OCI-LY1 (cell line): ENCODE measurements around the gene F7.

Experiments
- H2AFZ ChIP-seq: fragments of 200-600 bp; sonication (generic), shearing (Covaris generic); 2 replicates; pipeline ENCODE4 v1.6.0; 2014; ENCODE audit warnings: antibody characterized with exemption, mild to moderate bottlenecking, low read length
- H3F3A ChIP-seq: fragments of 200-600 bp; sonication (generic), shearing (Covaris generic); 2 replicates; pipeline ENCODE4 v1.6.0; 2014; ENCODE audit warnings: mild to moderate bottlenecking, antibody characterized with exemption, low read length, moderate library complexity; ENCODE audit not compliant: insufficient read depth
- H3K27ac ChIP-seq: fragments of 200-600 bp; sonication (generic); 2 replicates; pipeline ENCODE4 v1.5.1; 2014; ENCODE audit warnings: low read length, mixed run types, mild to moderate bottlenecking, low read depth; ENCODE audit not compliant: poor library complexity, severe bottlenecking
- H3K27me3 ChIP-seq: fragments of 200-600 bp; sonication (generic); 2 replicates; pipeline ENCODE4 v1.6.0; 2014; ENCODE audit warnings: antibody characterized with exemption, mild to moderate bottlenecking, low read length, moderate library complexity; ENCODE audit not compliant: insufficient read depth
- H3K36me3 ChIP-seq: fragments of 200-600 bp; sonication (generic); 2 replicates; pipeline ENCODE4 v1.6.1; 2014; ENCODE audit warnings: mild to moderate bottlenecking, antibody characterized with exemption, low read length, moderate library complexity, mixed read lengths; ENCODE audit not compliant: insufficient read depth
- H3K4me1 ChIP-seq: fragments of 200-600 bp; sonication (generic); 2 replicates; pipeline ENCODE4 v1.5.1; 2014; ENCODE audit warnings: mild to moderate bottlenecking, low read length, moderate library complexity; ENCODE audit not compliant: insufficient read depth, severe bottlenecking
- H3K4me2 ChIP-seq: fragments of 200-600 bp; sonication (generic), shearing (Covaris generic); 2 replicates; pipeline ENCODE4 v1.6.1; 2014; ENCODE audit warnings: low read length
- H3K4me3 ChIP-seq: fragments of 200-600 bp; sonication (generic); 2 replicates; pipeline ENCODE4 v1.5.1; 2014; ENCODE audit warnings: low read length, low read depth, mild to moderate bottlenecking, mixed read lengths; ENCODE audit not compliant: poor library complexity, severe bottlenecking
- H3K79me2 ChIP-seq: fragments of 200-600 bp; shearing (Covaris generic); 2 replicates; pipeline ENCODE4 v1.6.1; 2016; ENCODE audit warnings: mixed run types, low read length, mixed read lengths; ENCODE audit not compliant: insufficient read depth
- H3K9ac ChIP-seq: fragments of 200-600 bp; sonication (generic), shearing (Covaris generic); 2 replicates; pipeline ENCODE4 v1.6.1; 2014; ENCODE audit warnings: mild to moderate bottlenecking, low read length, mixed read lengths
- H3K9me2 ChIP-seq: fragments of 200-600 bp; sonication (generic), shearing (Covaris generic); 2 replicates; pipeline ENCODE4 v1.6.1; 2014; ENCODE audit warnings: low read depth, mild to moderate bottlenecking, low read length, mixed read lengths
- H3K9me3 ChIP-seq: fragments of 200-600 bp; shearing (Covaris generic); 2 replicates; pipeline ENCODE4 v1.6.1; 2014; ENCODE audit warnings: low read length, mixed read lengths
- H4K20me1 ChIP-seq: fragments of 200-600 bp; sonication (generic), shearing (Covaris generic); 2 replicates; pipeline ENCODE4 v1.6.0; 2016; ENCODE audit warnings: mild to moderate bottlenecking, low read length; ENCODE audit not compliant: insufficient read depth
- EZH2 ChIP-seq: fragments of 200-600 bp; sonication (generic), shearing (Covaris generic); IDR thresholded peaks from 2 replicates; pipeline ENCODE4 v1.8.0; 2017; ENCODE audit warnings: borderline replicate concordance, mixed run types, mild to moderate bottlenecking, antibody characterized with exemption, low read length, moderate library complexity, mixed read lengths
- TF ChIP-seq, protein P1 (sequence below): fragments of 200-600 bp; sonication (generic), shearing (Covaris generic); IDR thresholded peaks from 2 replicates; pipeline ENCODE4 v1.5.1; 2017; ENCODE audit warnings: mild to moderate bottlenecking, antibody characterized with exemption, low read length, moderate library complexity, mixed read lengths

F7 gene

DNA sequence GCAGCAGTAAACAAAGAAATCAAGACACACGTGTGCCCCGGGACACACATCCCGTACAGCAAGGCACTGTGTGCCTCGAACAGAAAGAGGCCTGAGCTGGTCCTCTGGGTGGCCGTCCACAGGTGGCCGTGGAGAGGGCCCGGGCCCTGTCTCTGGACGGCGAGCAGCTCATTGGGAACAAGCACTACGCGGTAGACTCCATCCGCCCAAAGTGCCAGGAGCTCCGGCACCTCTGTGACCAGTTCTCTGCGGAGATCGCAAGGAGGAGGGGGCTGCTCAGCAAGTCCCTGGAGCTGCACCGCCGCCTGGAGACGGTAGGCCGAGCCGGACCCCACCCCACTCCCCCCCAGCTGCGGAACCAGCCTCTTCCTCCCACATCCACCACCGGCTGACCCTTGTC lies 30.7 kb upstream of the F7 start:
- Histone ChIP-seq H3K9me3 (no peaks in the 10 kb centered on the region), H3K4me1 (no peaks in the 10 kb centered on the region), H3K27me3 (no peaks in the 10 kb centered on the region; the same call in 1 of the 2 replicates), H3K9me2 (no peaks in the 10 kb centered on the region), H3K4me3 (no peak overlapping the region), H4K20me1 (no peaks in the 10 kb centered on the region), H3K4me2 (no peak overlapping the region), H2AFZ (no peak overlapping the region), H3K27ac (no peak overlapping the region), H3K36me3 (no peaks in the 10 kb centered on the region), H3K79me2 (no peaks in the 10 kb centered on the region), H3K9ac (no peak overlapping the region), H3F3A (no peaks in the 10 kb centered on the region)
- TF ChIP-seq, protein P1, sequence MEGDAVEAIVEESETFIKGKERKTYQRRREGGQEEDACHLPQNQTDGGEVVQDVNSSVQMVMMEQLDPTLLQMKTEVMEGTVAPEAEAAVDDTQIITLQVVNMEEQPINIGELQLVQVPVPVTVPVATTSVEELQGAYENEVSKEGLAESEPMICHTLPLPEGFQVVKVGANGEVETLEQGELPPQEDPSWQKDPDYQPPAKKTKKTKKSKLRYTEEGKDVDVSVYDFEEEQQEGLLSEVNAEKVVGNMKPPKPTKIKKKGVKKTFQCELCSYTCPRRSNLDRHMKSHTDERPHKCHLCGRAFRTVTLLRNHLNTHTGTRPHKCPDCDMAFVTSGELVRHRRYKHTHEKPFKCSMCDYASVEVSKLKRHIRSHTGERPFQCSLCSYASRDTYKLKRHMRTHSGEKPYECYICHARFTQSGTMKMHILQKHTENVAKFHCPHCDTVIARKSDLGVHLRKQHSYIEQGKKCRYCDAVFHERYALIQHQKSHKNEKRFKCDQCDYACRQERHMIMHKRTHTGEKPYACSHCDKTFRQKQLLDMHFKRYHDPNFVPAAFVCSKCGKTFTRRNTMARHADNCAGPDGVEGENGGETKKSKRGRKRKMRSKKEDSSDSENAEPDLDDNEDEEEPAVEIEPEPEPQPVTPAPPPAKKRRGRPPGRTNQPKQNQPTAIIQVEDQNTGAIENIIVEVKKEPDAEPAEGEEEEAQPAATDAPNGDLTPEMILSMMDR, result no peak

DNA sequence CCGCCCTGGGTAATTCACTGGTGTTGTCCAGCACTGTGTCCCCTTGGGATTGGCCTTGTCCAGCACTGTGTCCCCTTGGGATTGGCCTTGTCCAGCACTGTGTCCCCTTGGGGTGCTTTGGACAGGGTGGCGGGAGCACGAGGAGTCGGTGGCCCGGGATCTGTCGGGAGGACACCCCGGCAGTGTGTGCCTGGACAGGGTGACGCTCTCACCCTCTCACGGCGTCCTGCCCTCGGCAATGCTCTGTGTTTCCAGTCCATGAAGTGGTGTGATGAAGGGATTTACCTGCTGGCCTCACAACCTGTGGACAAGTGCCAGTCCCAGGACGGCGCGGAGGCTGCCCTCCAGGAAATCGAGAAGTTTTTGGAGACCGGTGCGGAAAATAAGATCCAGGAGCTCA lies 29.9 kb upstream of the F7 start:
- Histone ChIP-seq H3K9ac (no peak overlapping the region), H3K27me3 (no peaks in the 10 kb centered on the region; the same call in 1 of the 2 replicates)
- TF ChIP-seq EZH2, result no peak
- TF ChIP-seq, protein P1, result no peak

DNA sequence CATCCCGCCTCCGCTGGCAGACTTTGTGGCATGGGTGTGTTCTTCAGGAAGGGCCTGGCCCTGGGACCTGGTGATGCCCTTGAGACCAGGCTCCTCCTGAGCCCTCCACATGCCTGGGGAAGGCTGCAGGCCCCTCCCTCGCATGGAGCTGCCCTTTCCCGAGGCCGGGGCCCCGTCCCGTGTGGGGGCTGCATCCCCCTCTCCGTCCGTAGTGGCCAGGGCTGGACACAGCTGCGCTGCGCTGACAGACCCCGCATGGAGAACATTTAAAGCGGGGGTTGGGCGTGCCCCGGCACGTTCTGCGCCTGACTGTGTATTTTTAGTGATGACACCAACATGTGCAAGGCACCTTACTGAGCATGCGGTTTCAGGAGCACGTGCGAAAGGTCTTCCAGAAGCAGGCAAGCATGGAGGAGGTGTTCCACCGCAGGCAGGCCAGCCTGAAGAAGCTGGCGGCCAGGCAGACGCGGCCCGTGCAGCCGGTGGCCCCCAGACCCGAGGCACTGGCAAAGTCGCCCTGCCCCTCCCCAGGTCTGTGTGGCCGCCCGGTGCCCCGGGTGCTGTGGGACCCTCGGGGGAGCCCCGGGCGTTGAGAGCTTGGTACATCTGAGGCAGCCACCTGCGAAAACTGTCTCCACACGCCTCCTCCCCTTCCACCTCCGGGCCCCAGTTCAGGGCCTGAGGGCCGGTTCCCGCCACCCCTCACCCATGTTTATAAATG lies 28.8 kb upstream of the F7 start:
- Histone ChIP-seq H3K9ac (no peak overlapping the region), H3K27me3 (no peaks in the 10 kb centered on the region), H3K4me1 (no peaks in the 10 kb centered on the region), H3K9me2 (no peaks in the 10 kb centered on the region), H3F3A (no peaks in the 10 kb centered on the region), H3K79me2 (no peaks in the 10 kb centered on the region), H3K4me3 (no peak overlapping the region), H4K20me1 (no peaks in the 10 kb centered on the region), H3K9me3 (no peaks in the 10 kb centered on the region), H2AFZ (no peak overlapping the region), H3K4me2 (no peak overlapping the region), H3K27ac (no peak overlapping the region), H3K36me3 (no peaks in the 10 kb centered on the region)
- no peak for TF ChIP-seq EZH2
- TF ChIP-seq, protein P1, result no peak

More for the DNA sequence above, 29.9 kb upstream of the F7 start:
- H3K4me2 ChIP-seq, result no peak overlapping the region
- no peak overlapping the region for H3K27ac ChIP-seq
- no peaks in the 10 kb centered on the region for H4K20me1 ChIP-seq
- H2AFZ ChIP-seq, result no peak overlapping the region
- no peaks in the 10 kb centered on the region for H3K9me3 ChIP-seq
- no peaks in the 10 kb centered on the region for H3K4me1 ChIP-seq
- no peak overlapping the region for H3K4me3 ChIP-seq
- no peaks in the 10 kb centered on the region for H3K79me2 ChIP-seq
- H3F3A ChIP-seq, result no peaks in the 10 kb centered on the region
- no peaks in the 10 kb centered on the region for H3K36me3 ChIP-seq
- no peaks in the 10 kb centered on the region for H3K9me2 ChIP-seq
